Fibroblast of lung (primary cell): Measurements from ENCODE around the gene NEK6. TPM values are rescaled to one million over a fixed set of nuclear protein-coding genes. Genes with fewer than 3 reads are reported as not detected.

Source experiments
- DNase-seq, 2 donors: peaks; one replicate each; pipeline versions ENCODE4 v3.0.0 to v3.0.0-alpha.2; 2010; ENCODE audit warnings: low read depth in 2 of 2
- H2AFZ ChIP-seq: 2 replicates; pipeline ENCODE4 v1.5.1; 2012; ENCODE audit warnings: low read length, control low read depth, inconsistent platforms
- H3K27ac ChIP-seq: 2 replicates; pipeline ENCODE4 v1.5.1; 2011; ENCODE audit warnings: low read length, control low read depth; ENCODE audit not compliant: insufficient read depth
- H3K27me3 ChIP-seq: 2 replicates; pipeline ENCODE4 v1.5.1; 2011; ENCODE audit warnings: mild to moderate bottlenecking, low read length; ENCODE audit not compliant: control insufficient read depth, insufficient read depth
- H3K36me3 ChIP-seq: 2 replicates; pipeline ENCODE4 v1.5.1; 2011; ENCODE audit warnings: low read length; ENCODE audit not compliant: control insufficient read depth, insufficient read depth
- H3K4me1 ChIP-seq: 2 replicates; pipeline ENCODE4 v1.5.1; 2011; ENCODE audit warnings: low read length; ENCODE audit not compliant: control insufficient read depth, insufficient read depth; ENCODE audit errors: extremely low read depth
- H3K4me2 ChIP-seq: 2 replicates; pipeline ENCODE4 v1.5.1; 2011; ENCODE audit warnings: low read length, control low read depth; ENCODE audit not compliant: insufficient read depth; ENCODE audit errors: extremely low read depth
- H3K4me3 ChIP-seq, 4 experiments: fragments of 200-600 bp in 1 of 4; sonication (generic) in 1 of 4; replicated peaks in 1 of 4; 2 replicates each; pipeline ENCODE4 v1.5.1; 2011 to 2016; ENCODE audit warnings: low read length in 4 of 4, low read depth in 3 of 4, mild to moderate bottlenecking in 3 of 4, control low read depth in 2 of 4, inconsistent platforms in 1 of 4, mixed read lengths in 1 of 4; ENCODE audit not compliant: insufficient read depth in 1 of 4; ENCODE audit errors: control extremely low read depth in 1 of 4
- H3K79me2 ChIP-seq: 2 replicates; pipeline ENCODE4 v1.5.1; 2012; ENCODE audit warnings: mild to moderate bottlenecking, low read length, inconsistent platforms; ENCODE audit not compliant: control insufficient read depth, insufficient read depth
- H3K9ac ChIP-seq: 2 replicates; pipeline ENCODE4 v1.5.1; 2011; ENCODE audit warnings: mild to moderate bottlenecking, low read length, control low read depth; ENCODE audit not compliant: insufficient read depth
- H3K9me3 ChIP-seq: 2 replicates; pipeline ENCODE4 v1.5.1; 2012; ENCODE audit warnings: low read depth, low read length; ENCODE audit not compliant: control insufficient read depth, insufficient read depth
- H4K20me1 ChIP-seq: 2 replicates; pipeline ENCODE4 v1.5.1; 2011; ENCODE audit warnings: low read length; ENCODE audit not compliant: control insufficient read depth, insufficient read depth; ENCODE audit errors: extremely low read depth
- CTCF ChIP-seq, 2 donors: IDR thresholded peaks in 1 of 2; conservative IDR thresholded peaks in 1 of 2; 1 replicate in 1 of 2; 2 replicates in 1 of 2; pipeline ENCODE4 v1.5.1; 2011 to 2012; ENCODE audit warnings: low read length in 2 of 2, control low read depth in 1 of 2, inconsistent platforms in 1 of 2, low read depth in 1 of 2, mild to moderate bottlenecking in 1 of 2
- EZH2 ChIP-seq: IDR thresholded peaks from 2 replicates; pipeline ENCODE4 v1.5.1; 2012; ENCODE audit warnings: low read length, control low read depth, mild to moderate bottlenecking; ENCODE audit errors: missing control alignments
- polyA plus RNA-seq, 2 donors: library from polyadenylated mRNA; depleted of rRNA in 1 of 2; stranded (reverse) in 1 of 2; unstranded in 1 of 2; fragments of >200 nt; gene quantifications; 2 replicates each; pipeline ENCODE4 v1.2.1, GENCODE V29; 2011 to 2012; ENCODE audit warnings: missing spikeins in 1 of 2
- total RNA-seq: library from RNA; depleted of rRNA; stranded (reverse); fragments of >200 nt; gene quantifications from 2 replicates; pipeline ENCODE4 v1.2.1, GENCODE V29; 2014

The NEK6 gene
- total and polyA plus RNA-seq, 2 donors (not counting 1 experiment from before 2014, with no cell fraction given) = 71.2 to 71.4 TPM

GRCh38 chr9:124263800-124264426, 6.2 kb downstream of the NEK6 start:
- Histone ChIP-seq H3K4me2 (peak overlapping the region; percentile 32), H3K4me1 (peaks cover 32% of the 10 kb centered on the region), H3K9me3 (no peaks in the 10 kb centered on the region), H3K9ac (no peak overlapping the region), H3K27ac (peak overlapping the region; percentile 5), H2AFZ (no peak overlapping the region), H4K20me1 (no peaks in the 10 kb centered on the region), H3K4me3 (no peak overlapping the region), H3K36me3 (peaks cover 11% of the 10 kb centered on the region), H3K27me3 (no peaks in the 10 kb centered on the region), H3K79me2 (peaks cover 95% of the 10 kb centered on the region)
- DNase-seq = no peak
- TF ChIP-seq CTCF (conservative IDR thresholded peaks at IDR 0.05 in 1 of 2, IDR thresholded peaks at IDR 0.05 in 1 of 2; ENCODE audit: low read depth in 1 of 2, low read length in 2 of 2) (no peak), EZH2 (no peak)

- no peak overlapping the region for H3K4me3 ChIP-seq
- DNase-seq = peak; percentile 59 to 71
- no peaks in the 10 kb centered on the region for H3K27me3 ChIP-seq
- peaks cover 11% of the 10 kb centered on the region for H3K36me3 ChIP-seq
- H4K20me1 ChIP-seq = no peaks in the 10 kb centered on the region
- no peaks in the 10 kb centered on the region for H3K9me3 ChIP-seq
- H3K4me1 ChIP-seq = peaks cover 29% of the 10 kb centered on the region
- no peak overlapping the region for H3K4me2 ChIP-seq
- TF ChIP-seq EZH2 = no peak
- TF ChIP-seq CTCF (conservative IDR thresholded peaks at IDR 0.05 in 1 of 2, IDR thresholded peaks at IDR 0.05 in 1 of 2; ENCODE audit: low read depth in 1 of 2, low read length in 2 of 2) = no peak
- H3K79me2 ChIP-seq = peaks cover 97% of the 10 kb centered on the region
- no peak overlapping the region for H3K27ac ChIP-seq
- H2AFZ ChIP-seq = no peak overlapping the region
- H3K9ac ChIP-seq = no peak overlapping the region
These were observed 7.1 kb downstream of the NEK6 start for GRCh38 chr9:124264823-124265233.

GRCh38 chr9:124265551-124265950, 7.8 kb downstream of the NEK6 start:
- no peaks in the 10 kb centered on the region for H4K20me1 ChIP-seq
- TF ChIP-seq CTCF (conservative IDR thresholded peaks at IDR 0.05 in 1 of 2, IDR thresholded peaks at IDR 0.05 in 1 of 2; ENCODE audit: low read depth in 1 of 2, low read length in 2 of 2) (no peak), EZH2 (no peak)
- H3K27me3 ChIP-seq = no peaks in the 10 kb centered on the region
- no peak overlapping the region for H2AFZ ChIP-seq
- peaks cover 11% of the 10 kb centered on the region for H3K36me3 ChIP-seq
- no peak overlapping the region for H3K4me2 ChIP-seq
- no peak overlapping the region for H3K27ac ChIP-seq
- H3K4me1 ChIP-seq = peaks cover 25% of the 10 kb centered on the region
- no peak overlapping the region for H3K4me3 ChIP-seq
- H3K9ac ChIP-seq = no peak overlapping the region
- H3K79me2 ChIP-seq = peaks cover 97% of the 10 kb centered on the region
- no peaks in the 10 kb centered on the region for H3K9me3 ChIP-seq
- DNase-seq = no peak
